NT2/D1 (cell line): ENCODE measurements around the gene LRRC27.

Experiments
- DNase-seq: peaks from one replicate; pipeline ENCODE4 v3.0.0-alpha.2; 2011; ENCODE audit warnings: low read depth, low spot score
- H3K27me3 ChIP-seq: 2 replicates; pipeline ENCODE4 v1.6.0; 2011; ENCODE audit warnings: mild to moderate bottlenecking; ENCODE audit not compliant: insufficient read length, insufficient read depth
- H3K36me3 ChIP-seq: 2 replicates; pipeline ENCODE4 v1.6.1; 2011; ENCODE audit warnings: mild to moderate bottlenecking, low read length, mixed read lengths; ENCODE audit not compliant: insufficient read depth, insufficient read length
- H3K4me1 ChIP-seq: 2 replicates; pipeline ENCODE4 v1.5.1; 2011; ENCODE audit not compliant: insufficient read depth, insufficient read length
- H3K4me3 ChIP-seq: 2 replicates; pipeline ENCODE4 v1.5.1; 2011; ENCODE audit warnings: low read depth; ENCODE audit not compliant: insufficient read length
- H3K9ac ChIP-seq: 2 replicates; pipeline ENCODE4 v1.6.0; 2011; ENCODE audit warnings: low read depth; ENCODE audit not compliant: insufficient read length
- H3K9me3 ChIP-seq: 2 replicates; pipeline ENCODE4 v1.5.1; 2011; ENCODE audit warnings: mild to moderate bottlenecking, low read length; ENCODE audit not compliant: insufficient read depth
- SUZ12 ChIP-seq: IDR thresholded peaks from 2 replicates; pipeline ENCODE4 v1.6.1; 2011; ENCODE audit not compliant: insufficient read length, insufficient read depth; ENCODE audit errors: extremely low read depth
- YY1 ChIP-seq: IDR thresholded peaks from 2 replicates; pipeline ENCODE4 v1.6.1; 2011; ENCODE audit not compliant: insufficient read length, insufficient read depth
- ZNF274 ChIP-seq: IDR thresholded peaks from 2 replicates; pipeline ENCODE4 v1.6.1; 2011; ENCODE audit warnings: mild to moderate bottlenecking, low read depth, low read length

Gene LRRC27

GRCh38 chr10:132331601-132332432, at the start of gene LRRC27:
LRRC27 (plus strand) TSS chr10:132332193; CDS start chr10:132333525, 1,332 bp downstream.
- Histone ChIP-seq H3K9ac (peak within 1 kb of the TSS; percentile 95), H3K4me3 (peak within 1 kb of the TSS; percentile 91), H3K9me3 (no peaks in the 10 kb centered on the region), H3K4me1 (peaks cover 4% of the 10 kb centered on the region), H3K27me3 (no peaks in the 10 kb centered on the region), H3K36me3 (peaks cover 26% of the 10 kb centered on the region)
- DNase-seq, result peak; percentile 92
- TF ChIP-seq ZNF274, result no peak
- TF ChIP-seq YY1, result peak; percentile 43
- TF ChIP-seq SUZ12, result no peak

DNA sequence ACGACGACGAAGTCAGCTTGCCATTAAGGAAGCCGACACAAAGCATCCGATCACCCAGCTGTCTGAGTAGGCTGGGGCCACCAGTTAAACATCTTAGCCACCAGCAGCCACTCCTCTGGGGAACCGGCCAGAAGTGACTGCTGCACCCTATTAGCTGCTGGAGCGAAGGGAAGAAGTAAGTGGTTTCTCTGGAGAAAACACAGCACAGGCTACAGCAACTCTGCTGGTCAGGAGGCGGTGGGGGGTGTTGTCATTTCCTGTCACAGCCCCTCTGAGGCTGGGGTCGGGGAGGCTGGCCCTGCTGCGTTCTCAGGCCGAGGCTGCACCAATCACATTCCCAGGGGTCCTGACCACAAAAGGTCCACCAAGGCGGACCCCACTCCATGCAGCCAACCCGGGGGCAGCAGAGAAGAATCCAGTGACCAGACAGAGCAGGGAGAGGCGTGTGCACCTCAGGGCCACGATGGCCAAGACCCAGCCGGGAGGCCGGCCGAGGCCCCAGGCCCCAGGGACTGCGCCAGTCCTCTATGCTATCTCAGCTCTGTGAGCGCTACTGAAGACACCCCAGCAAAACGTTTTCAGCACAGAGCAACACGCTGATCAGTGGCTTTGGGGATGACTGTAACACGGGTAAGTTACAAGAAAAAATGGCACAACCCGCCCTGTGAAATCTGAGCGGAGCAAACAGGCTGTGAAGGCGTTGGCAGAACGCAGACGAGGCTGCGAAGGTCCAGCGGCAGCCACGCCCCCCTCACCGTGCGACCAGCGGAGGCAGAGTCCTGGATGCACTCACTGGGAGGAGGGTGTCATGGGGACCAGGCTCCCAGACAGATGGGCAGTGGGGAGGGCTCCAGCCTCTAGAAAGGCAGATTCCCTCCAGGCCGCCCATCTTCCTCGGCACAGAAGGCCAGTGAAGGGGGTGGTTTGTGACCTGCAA, 49.1 kb upstream of the LRRC27 start:
- no peaks in the 10 kb centered on the region for H3K27me3 ChIP-seq
- no peak for DNase-seq
- no peak overlapping the region for H3K9ac ChIP-seq
- no peaks in the 10 kb centered on the region for H3K4me1 ChIP-seq
- no peaks in the 10 kb centered on the region for H3K9me3 ChIP-seq
- no peak overlapping the region for H3K4me3 ChIP-seq
- TF ChIP-seq YY1, result no peak
- no peak for TF ChIP-seq ZNF274
- no peak for TF ChIP-seq SUZ12
- H3K36me3 ChIP-seq, result no peaks in the 10 kb centered on the region

- H3K27me3 ChIP-seq, result no peaks in the 10 kb centered on the region
- DNase-seq, result no peak
- no peaks in the 10 kb centered on the region for H3K36me3 ChIP-seq
- no peaks in the 10 kb centered on the region for H3K9me3 ChIP-seq
- TF ChIP-seq SUZ12 (no peak), ZNF274 (no peak), YY1 (no peak)
- H3K9ac ChIP-seq, result no peak overlapping the region
- no peaks in the 10 kb centered on the region for H3K4me1 ChIP-seq
- H3K4me3 ChIP-seq, result no peak overlapping the region
Observed at GRCh38 chr10:132283604-132284382, 48.2 kb upstream of the LRRC27 start.

DNA sequence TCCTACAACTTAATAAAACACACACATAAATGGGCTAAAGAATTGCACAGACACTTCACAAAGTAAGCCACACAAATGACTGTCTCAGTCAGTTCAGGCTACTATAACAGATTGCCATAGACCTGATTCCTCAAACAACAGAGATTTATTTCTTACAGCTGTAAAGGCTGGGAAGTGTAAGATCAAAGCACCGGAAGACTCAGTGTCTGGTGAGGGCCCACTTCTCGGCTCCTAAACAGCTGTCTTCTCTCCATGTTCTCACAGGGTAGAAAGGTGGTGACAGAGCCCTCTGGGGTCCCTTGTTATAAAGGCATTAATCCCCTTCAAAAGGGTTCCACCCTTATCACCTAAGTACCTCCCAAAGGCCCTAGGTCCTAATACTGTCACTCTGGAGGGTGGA, 42.6 kb upstream of the LRRC27 start:
- peaks cover 16% of the 10 kb centered on the region for H3K4me1 ChIP-seq
- TF ChIP-seq SUZ12, result no peak
- TF ChIP-seq YY1, result no peak
- no peak for TF ChIP-seq ZNF274
- H3K9me3 ChIP-seq, result no peaks in the 10 kb centered on the region
- no peaks in the 10 kb centered on the region for H3K36me3 ChIP-seq
- no peak for DNase-seq
- H3K27me3 ChIP-seq, result no peaks in the 10 kb centered on the region
- H3K9ac ChIP-seq, result no peak overlapping the region
- H3K4me3 ChIP-seq, result no peak overlapping the region

DNA sequence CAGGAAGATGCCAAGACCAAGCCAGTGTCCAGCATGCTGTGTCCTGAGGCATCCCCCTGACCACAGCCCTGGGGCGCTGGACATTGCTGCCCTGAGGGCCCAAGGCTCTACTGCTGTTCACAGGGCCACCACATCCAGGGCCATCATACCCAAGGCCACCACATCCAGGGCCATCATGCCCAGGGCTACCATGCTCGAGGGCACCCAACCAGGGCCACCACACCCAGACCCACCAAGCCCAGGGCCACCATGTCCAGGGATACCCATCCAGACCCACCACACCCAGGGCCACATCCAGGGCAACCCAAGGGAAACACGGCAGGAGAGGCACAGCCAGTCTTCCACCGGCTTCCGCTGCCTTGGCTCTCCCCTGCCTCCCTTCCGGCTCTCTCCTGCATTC, 41.4 kb upstream of the LRRC27 start:
- TF ChIP-seq ZNF274, result no peak
- no peak for TF ChIP-seq YY1
- no peak for TF ChIP-seq SUZ12
- no peak for DNase-seq
- Histone ChIP-seq H3K36me3 (no peaks in the 10 kb centered on the region), H3K4me3 (no peak overlapping the region), H3K9ac (no peak overlapping the region), H3K9me3 (no peaks in the 10 kb centered on the region), H3K27me3 (no peaks in the 10 kb centered on the region), H3K4me1 (peaks cover 16% of the 10 kb centered on the region)

- Histone ChIP-seq H3K36me3 (no peaks in the 10 kb centered on the region), H3K9me3 (no peaks in the 10 kb centered on the region), H3K4me3 (no peak overlapping the region), H3K9ac (no peak overlapping the region), H3K27me3 (no peaks in the 10 kb centered on the region), H3K4me1 (peaks cover 16% of the 10 kb centered on the region)
- TF ChIP-seq YY1 (no peak), SUZ12 (no peak), ZNF274 (no peak)
- no peak for DNase-seq
Observed at GRCh38 chr10:132291826-132292225, 40.2 kb upstream of the LRRC27 start.
